SU-DHL-6 (cell line): ENCODE data around the gene MYH6.

Source experiments
- H2AFZ ChIP-seq: fragments of 200-600 bp; sonication (generic); 2 replicates; pipeline ENCODE4 v1.6.1; 2014; ENCODE audit warnings: low read depth, mild to moderate bottlenecking, moderate library complexity, mixed read lengths, antibody characterized with exemption, low read length; ENCODE audit not compliant: severe bottlenecking
- H3F3A ChIP-seq: fragments of 200-600 bp; shearing (Covaris generic); 2 replicates; pipeline ENCODE4 v1.6.0; 2016; ENCODE audit warnings: antibody characterized with exemption, mild to moderate bottlenecking; ENCODE audit not compliant: insufficient read depth
- H3K27ac ChIP-seq: fragments of 200-600 bp; sonication (generic); 2 replicates; pipeline ENCODE4 v1.5.1; 2016; ENCODE audit warnings: low read depth, mild to moderate bottlenecking, low read length, moderate library complexity, mixed read lengths
- H3K27me3 ChIP-seq: fragments of 200-600 bp; sonication (generic), shearing (Covaris generic); 2 replicates; pipeline ENCODE4 v1.6.0; 2014; ENCODE audit warnings: mild to moderate bottlenecking, low read length
- H3K36me3 ChIP-seq: fragments of 200-600 bp; sonication (generic); 2 replicates; pipeline ENCODE4 v1.6.1; 2014; ENCODE audit warnings: mild to moderate bottlenecking, low read length, mixed read lengths
- H3K4me2 ChIP-seq: fragments of 300-600, 200-600 bp; shearing (Covaris generic), sonication (generic); 2 replicates; pipeline ENCODE4 v1.6.0; 2014; ENCODE audit warnings: low read length, low read depth, mild to moderate bottlenecking; ENCODE audit not compliant: poor library complexity, severe bottlenecking
- H3K4me3 ChIP-seq: fragments of 200-600 bp; sonication (generic); 2 replicates; pipeline ENCODE4 v1.5.1; 2014; ENCODE audit warnings: antibody characterized with exemption, low read length, mild to moderate bottlenecking, mixed read lengths; ENCODE audit not compliant: insufficient read depth, poor library complexity, severe bottlenecking
- H3K79me2 ChIP-seq: fragments of 200-600 bp; sonication (generic); 2 replicates; pipeline ENCODE4 v1.6.1; 2014; ENCODE audit warnings: mild to moderate bottlenecking, low read length, moderate library complexity; ENCODE audit not compliant: insufficient read depth
- H3K9ac ChIP-seq: fragments of 200-600 bp; sonication (generic); 2 replicates; pipeline ENCODE4 v1.7.0; 2014; ENCODE audit warnings: mild to moderate bottlenecking, low read length
- H3K9me2 ChIP-seq: fragments of 200-600 bp; sonication (generic); replicated peaks from 2 replicates; pipeline ENCODE4 v1.6.1; 2014; ENCODE audit warnings: low read length; ENCODE audit not compliant: insufficient read depth
- H3K9me3 ChIP-seq: fragments of 200-600 bp; sonication (generic); 2 replicates; pipeline ENCODE4 v1.6.1; 2014; ENCODE audit warnings: low read length, mixed read lengths; ENCODE audit not compliant: insufficient read depth
- H4K20me1 ChIP-seq: fragments of 200-600 bp; sonication (generic); 2 replicates; pipeline ENCODE4 v1.6.1; 2014; ENCODE audit warnings: low read depth, mild to moderate bottlenecking, antibody characterized with exemption, low read length, moderate library complexity, mixed read lengths
- EZH2phosphoT487 ChIP-seq: fragments of 200-600 bp; sonication (generic), shearing (Covaris generic); conservative IDR thresholded peaks from 2 replicates; pipeline ENCODE4 v1.6.1; 2018; ENCODE audit warnings: mild to moderate bottlenecking, antibody characterized with exemption, low read length, moderate library complexity, mixed read lengths
- TF ChIP-seq, protein P1 (sequence below): fragments of 200-600 bp; sonication (generic); IDR thresholded peaks from one replicate; pipeline ENCODE4 v1.5.1; 2017; ENCODE audit warnings: antibody characterized with exemption, mild to moderate bottlenecking, low read length, moderate library complexity; ENCODE audit not compliant: insufficient read depth, poor library complexity, severe bottlenecking

The MYH6 gene

GRCh38 chr14:23361763-23362162, 46.3 kb downstream of the MYH6 start:
- no peak overlapping the region for H3K4me2 ChIP-seq

GRCh38 chr14:23361320-23361719, 46.8 kb downstream of the MYH6 start:
- no peaks in the 10 kb centered on the region for H3K9me3 ChIP-seq
- H3K4me3 ChIP-seq = no peak overlapping the region
- no peak overlapping the region for H3K27ac ChIP-seq
- no peaks in the 10 kb centered on the region for H3F3A ChIP-seq
- H2AFZ ChIP-seq = no peak overlapping the region
- H4K20me1 ChIP-seq = no peaks in the 10 kb centered on the region
- no peaks in the 10 kb centered on the region for H3K9me2 ChIP-seq
- H3K27me3 ChIP-seq = no peaks in the 10 kb centered on the region
- H3K36me3 ChIP-seq = no peaks in the 10 kb centered on the region
- H3K79me2 ChIP-seq = no peaks in the 10 kb centered on the region
- no peak for TF ChIP-seq EZH2phosphoT487
- TF ChIP-seq, protein P1, sequence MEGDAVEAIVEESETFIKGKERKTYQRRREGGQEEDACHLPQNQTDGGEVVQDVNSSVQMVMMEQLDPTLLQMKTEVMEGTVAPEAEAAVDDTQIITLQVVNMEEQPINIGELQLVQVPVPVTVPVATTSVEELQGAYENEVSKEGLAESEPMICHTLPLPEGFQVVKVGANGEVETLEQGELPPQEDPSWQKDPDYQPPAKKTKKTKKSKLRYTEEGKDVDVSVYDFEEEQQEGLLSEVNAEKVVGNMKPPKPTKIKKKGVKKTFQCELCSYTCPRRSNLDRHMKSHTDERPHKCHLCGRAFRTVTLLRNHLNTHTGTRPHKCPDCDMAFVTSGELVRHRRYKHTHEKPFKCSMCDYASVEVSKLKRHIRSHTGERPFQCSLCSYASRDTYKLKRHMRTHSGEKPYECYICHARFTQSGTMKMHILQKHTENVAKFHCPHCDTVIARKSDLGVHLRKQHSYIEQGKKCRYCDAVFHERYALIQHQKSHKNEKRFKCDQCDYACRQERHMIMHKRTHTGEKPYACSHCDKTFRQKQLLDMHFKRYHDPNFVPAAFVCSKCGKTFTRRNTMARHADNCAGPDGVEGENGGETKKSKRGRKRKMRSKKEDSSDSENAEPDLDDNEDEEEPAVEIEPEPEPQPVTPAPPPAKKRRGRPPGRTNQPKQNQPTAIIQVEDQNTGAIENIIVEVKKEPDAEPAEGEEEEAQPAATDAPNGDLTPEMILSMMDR = no peak
- H3K4me2 ChIP-seq = no peak overlapping the region
- H3K9ac ChIP-seq = no peak overlapping the region

More at GRCh38 chr14:23361763-23362162, 46.3 kb downstream of the MYH6 start:
- no peak overlapping the region for H3K4me3 ChIP-seq
- H3K9me2 ChIP-seq = no peaks in the 10 kb centered on the region
- H3K27me3 ChIP-seq = no peaks in the 10 kb centered on the region
- no peak overlapping the region for H3K9ac ChIP-seq
- H3K27ac ChIP-seq = no peak overlapping the region
- H2AFZ ChIP-seq = no peak overlapping the region
- no peak for TF ChIP-seq EZH2phosphoT487
- TF ChIP-seq, protein P1 = no peak
- no peaks in the 10 kb centered on the region for H4K20me1 ChIP-seq
- no peaks in the 10 kb centered on the region for H3F3A ChIP-seq
- H3K79me2 ChIP-seq = no peaks in the 10 kb centered on the region
- H3K9me3 ChIP-seq = no peaks in the 10 kb centered on the region
- no peaks in the 10 kb centered on the region for H3K36me3 ChIP-seq

DNA sequence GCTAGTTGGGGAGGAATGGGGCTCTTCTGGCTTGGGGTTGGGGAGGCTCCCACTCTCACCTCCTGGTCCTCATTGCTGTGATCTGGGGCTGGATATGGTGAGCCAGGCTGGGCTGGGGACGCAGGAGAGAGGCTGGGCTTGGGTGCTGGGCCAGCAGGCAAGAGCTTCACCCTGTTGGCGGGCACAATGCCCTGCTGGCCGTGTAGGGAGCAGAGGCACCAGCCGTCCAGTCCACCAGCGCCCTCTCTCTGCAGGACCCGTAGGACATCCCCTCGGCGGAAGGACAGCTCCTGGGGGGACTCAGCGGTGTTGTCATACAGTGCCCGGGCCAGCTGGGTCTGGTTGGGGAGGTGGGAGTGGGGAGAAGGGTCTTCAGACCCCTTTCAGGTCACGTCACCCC, 47.6 kb downstream of the MYH6 start:
- Histone ChIP-seq H4K20me1 (no peaks in the 10 kb centered on the region), H2AFZ (no peak overlapping the region), H3K79me2 (no peaks in the 10 kb centered on the region), H3K9ac (no peak overlapping the region), H3K9me2 (no peaks in the 10 kb centered on the region), H3K4me2 (no peak overlapping the region), H3K9me3 (no peaks in the 10 kb centered on the region), H3K27me3 (no peaks in the 10 kb centered on the region), H3K27ac (no peak overlapping the region), H3F3A (no peaks in the 10 kb centered on the region), H3K36me3 (no peaks in the 10 kb centered on the region), H3K4me3 (no peak overlapping the region)
- TF ChIP-seq EZH2phosphoT487 = no peak
- TF ChIP-seq, protein P1 = no peak
